HS-27A (cell line): Measurements from ENCODE around the gene MRPL43.

Experiments used
- DNase-seq: peaks from one replicate; pipeline ENCODE4 v3.0.0-alpha.2; 2012; ENCODE audit warnings: low read depth, missing footprints

The MRPL43 gene

GRCh38 chr10:101019440-101019703, 32.1 kb upstream of the MRPL43 start:
- no peak for DNase-seq

GRCh38 chr10:101018600-101019439, 31.5 kb upstream of the MRPL43 start:
- DNase-seq: no peak

- no peak for DNase-seq
Observed at GRCh38 chr10:101018118-101018599, 30.9 kb upstream of the MRPL43 start.

- DNase-seq: no peak
Observed at GRCh38 chr10:101016814-101017213, 29.5 kb upstream of the MRPL43 start.

GRCh38 chr10:101015582-101015973, 28.3 kb upstream of the MRPL43 start:
- no peak for DNase-seq

- no peak for DNase-seq
Observed at GRCh38 chr10:101014966-101015581, 27.8 kb upstream of the MRPL43 start.

- DNase-seq: no peak
Observed at GRCh38 chr10:101014230-101014884, 27.1 kb upstream of the MRPL43 start.

GRCh38 chr10:101013365-101013825, 26.1 kb upstream of the MRPL43 start:
- DNase-seq: no peak

GRCh38 chr10:101012525-101013364, 25.4 kb upstream of the MRPL43 start:
- DNase-seq: no peak

- DNase-seq: no peak
Observed at GRCh38 chr10:101011517-101012423, 24.5 kb upstream of the MRPL43 start.

- DNase-seq: no peak
Observed at GRCh38 chr10:101010329-101010728, 23.0 kb upstream of the MRPL43 start.

GRCh38 chr10:101008823-101009423, 21.6 kb upstream of the MRPL43 start:
- DNase-seq: no peak

- DNase-seq: no peak
Observed at GRCh38 chr10:101007915-101008822, 20.9 kb upstream of the MRPL43 start.

GRCh38 chr10:101007099-101007711, 19.9 kb upstream of the MRPL43 start:
- DNase-seq: no peak

- no peak for DNase-seq
Observed at GRCh38 chr10:101006593-101007098, 19.3 kb upstream of the MRPL43 start.

GRCh38 chr10:101005869-101006567, 18.7 kb upstream of the MRPL43 start:
- DNase-seq: no peak

GRCh38 chr10:101005361-101005760, 18.1 kb upstream of the MRPL43 start:
- DNase-seq: no peak

GRCh38 chr10:101003639-101004206, 16.4 kb upstream of the MRPL43 start:
- DNase-seq: no peak
